PC-9 (cell line): Measurements from ENCODE around the gene SKP2.

Experiments
- CTCF ChIP-seq: fragments of 200-600 bp; sonication (generic); conservative IDR thresholded peaks from 2 replicates; pipeline ENCODE4 v1.6.1; 2017; ENCODE audit warnings: mixed run types, antibody characterized with exemption, mild to moderate bottlenecking, moderate library complexity
- EZH2 ChIP-seq: fragments of 200-600 bp; sonication (generic); IDR thresholded peaks from 2 replicates; pipeline ENCODE4 v1.8.0; 2017; ENCODE audit warnings: antibody characterized with exemption, low read depth

- no peak for TF ChIP-seq CTCF
- no peak for TF ChIP-seq EZH2
Observed at GRCh38 chr5:36179950-36180349, 28.0 kb downstream of the SKP2 start.
